ENCODE measurements around the gene ROBO1.

Gene ROBO1

DNA sequence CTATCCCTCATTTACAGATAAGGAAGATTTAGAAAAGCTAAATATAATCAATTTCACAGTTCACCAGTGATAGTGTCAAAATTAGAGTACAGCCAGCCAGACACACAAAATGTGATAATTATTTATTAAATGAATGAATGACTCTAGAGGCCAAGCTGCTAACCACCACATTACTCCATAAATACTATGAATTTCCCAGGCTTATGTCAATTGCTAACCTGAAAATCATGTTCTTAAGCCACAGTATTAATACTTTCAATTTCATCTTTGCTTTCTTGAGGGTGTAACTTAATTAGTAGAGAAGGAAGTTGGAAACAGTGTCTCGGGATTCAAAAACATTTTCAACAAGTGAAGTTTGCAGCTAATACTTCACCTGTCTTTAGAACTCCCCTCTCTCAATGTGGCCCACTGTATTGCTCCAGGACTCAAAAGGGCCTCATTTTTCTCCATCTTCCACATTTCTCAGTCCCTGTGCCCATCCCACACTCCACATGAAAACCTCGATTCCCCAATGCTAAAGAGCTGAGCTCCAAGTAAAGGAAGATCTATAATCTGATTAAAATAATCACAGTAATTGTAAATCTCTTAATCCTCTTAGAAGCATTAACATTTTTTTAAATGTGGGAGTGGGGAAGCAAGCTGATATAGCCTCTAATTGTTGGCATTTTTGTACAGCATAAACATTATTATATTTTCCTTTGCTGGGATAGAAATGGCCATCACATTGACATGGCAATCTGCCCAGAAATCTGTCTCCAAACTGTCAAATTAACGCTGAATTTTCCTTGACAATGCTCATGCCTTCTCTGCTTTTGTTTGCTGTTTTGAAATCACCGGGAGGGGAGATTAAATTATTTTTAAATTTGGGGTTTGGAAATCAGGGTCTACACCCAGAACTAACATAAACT is 765.1 kb downstream of the ROBO1 start:
- DNase-seq: no peak

DNA sequence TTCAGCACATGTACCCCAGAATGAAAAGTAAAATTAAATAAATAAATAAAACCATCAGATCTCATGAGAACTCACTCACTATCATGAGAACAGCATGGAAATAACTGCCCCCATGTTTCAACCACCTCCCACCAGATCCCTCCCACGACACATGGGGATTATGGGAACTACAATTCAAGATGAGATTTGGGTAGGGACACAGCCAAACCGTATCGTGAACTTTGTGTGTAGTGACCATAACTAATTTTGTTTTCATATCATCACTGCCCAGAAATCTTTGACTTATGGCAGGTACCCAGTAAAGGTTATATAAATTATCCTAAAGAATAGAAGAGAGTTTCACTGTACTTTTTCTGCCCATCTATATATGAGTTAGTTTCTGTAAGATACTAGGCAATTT is 766.5 kb downstream of the ROBO1 start:
- DNase-seq: no peak

DNA sequence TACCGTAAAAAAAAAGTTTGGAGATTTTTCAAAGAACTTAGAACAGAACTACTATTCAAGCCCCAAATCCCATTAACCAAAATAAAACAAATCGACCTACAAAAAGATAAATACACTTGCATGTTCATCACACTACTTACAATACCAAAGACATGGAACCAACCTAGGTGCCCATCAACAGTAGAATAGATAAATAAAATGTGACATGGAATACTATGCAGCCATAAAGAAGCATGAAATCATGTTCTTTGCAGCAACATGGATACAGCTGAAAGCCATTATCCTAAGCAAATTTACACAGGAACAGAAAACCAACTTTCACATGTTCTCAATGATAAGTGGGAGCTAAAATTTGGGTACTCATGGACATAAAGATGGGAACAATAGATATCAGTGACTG is 768.7 kb downstream of the ROBO1 start:
- no peak for DNase-seq

DNA sequence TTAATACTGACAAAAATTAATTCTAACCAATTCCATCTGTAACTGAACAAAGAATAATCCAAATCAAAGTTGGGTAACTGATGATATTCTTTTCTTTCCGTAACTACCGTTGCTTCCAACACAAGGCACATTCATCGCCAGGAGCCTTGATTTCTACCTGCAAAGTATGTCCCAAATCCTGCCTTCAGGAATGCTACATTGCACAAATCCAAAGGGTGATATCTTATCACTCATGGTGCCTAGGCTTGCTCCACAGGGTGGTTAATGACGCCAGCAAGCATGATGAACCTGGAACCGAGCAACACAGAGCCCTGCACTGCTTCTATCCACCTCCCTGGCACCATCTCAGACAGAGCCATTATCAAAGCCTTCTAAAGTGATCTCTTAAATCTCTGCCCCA is 772.7 kb downstream of the ROBO1 start:
- DNase-seq: no peak

DNA sequence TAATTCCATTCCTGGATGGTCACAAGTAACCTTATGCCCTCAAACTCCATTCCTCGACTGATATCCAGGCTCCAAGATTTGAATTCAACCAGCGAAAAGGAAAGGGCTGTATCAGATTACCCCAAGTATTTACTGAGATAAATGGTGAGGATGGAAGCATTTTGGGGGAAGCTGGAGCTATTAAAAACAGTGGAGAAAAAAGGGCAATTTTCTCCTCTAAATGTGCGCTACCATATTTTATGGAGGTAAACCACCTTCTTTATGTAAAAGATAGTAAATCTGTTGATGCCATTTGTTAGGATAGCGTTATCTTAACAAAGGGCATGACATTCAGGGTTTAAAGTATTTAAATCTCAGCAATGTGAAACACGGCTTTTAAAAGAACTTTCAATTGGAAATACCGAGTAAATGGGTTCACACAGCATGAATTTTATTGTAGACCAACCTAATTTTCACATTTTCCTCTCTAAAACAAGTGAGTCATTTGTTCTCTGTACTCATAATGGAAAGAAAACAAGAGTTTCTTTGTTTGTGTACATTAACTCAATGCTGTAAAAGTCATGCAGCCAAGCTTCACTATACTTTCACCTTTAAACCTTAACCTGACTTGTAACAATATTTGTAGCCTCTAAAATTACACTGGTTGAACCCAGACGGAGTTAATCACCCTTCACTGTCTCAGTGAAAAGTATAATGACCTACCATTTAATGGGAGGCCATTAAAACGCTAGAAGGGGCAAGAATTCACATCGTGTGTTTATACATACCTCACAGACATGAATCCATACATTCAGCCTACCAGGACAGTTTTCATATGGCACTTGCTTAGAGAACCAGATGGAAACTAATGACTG is 773.4 kb downstream of the ROBO1 start:
- DNase-seq: no peak

DNA sequence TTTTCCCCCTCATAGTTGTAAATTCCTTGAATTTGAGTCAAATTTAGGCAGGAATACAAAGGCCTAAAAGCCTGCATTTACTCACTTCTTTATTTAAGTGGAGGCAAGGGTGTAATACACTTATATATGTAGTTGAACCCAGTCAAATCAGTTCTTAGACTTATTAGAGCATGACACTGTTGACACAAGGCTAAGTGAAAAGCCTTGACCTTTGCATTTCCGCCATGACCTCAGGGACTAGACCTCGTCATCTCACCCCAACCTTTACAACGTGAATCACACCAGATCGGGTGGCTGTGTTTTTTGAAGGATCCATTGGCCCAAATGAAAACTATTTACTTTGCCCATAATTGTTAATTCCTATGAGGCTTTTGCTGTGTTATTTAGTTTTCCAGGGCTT is 774.4 kb downstream of the ROBO1 start:
- DNase-seq: no peak

DNA sequence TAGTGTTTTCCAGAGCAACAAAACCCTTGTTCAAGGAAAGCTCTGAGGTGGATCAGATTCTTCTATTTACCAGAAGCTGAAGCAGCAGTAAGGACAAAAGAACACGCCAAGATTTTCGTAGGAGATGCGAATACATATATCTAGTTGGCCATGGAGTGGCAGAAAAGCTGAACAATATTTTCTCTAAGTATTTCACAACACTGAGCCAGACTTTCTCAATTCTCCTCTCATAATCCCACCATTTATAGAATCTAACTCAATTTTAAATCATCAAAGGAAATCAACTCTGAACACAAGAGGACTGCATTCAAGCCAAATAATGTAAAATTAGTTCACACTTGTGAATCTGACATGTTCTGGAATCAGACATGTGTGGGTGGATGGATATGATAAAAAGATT is 775.0 kb downstream of the ROBO1 start:
- DNase-seq: no peak

DNA sequence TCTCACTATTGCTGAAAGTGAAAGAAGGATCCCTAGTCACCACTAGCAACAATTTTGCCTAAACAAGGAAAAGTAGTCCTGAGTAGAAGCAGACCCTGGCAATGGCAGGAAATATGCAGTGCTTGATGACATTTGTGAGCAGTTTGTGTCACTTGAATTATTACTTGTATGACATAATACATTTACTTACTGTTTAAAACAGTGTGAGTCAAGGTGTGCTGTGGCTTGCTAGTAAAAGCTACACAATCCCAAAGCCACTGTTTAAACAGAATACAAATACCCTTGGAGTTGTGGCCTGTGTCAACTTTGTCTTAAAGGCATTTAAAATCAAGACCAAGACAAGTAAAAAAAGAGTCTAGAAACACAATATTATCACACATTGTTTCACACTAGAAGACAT is 775.4 kb downstream of the ROBO1 start:
- DNase-seq: no peak

DNA sequence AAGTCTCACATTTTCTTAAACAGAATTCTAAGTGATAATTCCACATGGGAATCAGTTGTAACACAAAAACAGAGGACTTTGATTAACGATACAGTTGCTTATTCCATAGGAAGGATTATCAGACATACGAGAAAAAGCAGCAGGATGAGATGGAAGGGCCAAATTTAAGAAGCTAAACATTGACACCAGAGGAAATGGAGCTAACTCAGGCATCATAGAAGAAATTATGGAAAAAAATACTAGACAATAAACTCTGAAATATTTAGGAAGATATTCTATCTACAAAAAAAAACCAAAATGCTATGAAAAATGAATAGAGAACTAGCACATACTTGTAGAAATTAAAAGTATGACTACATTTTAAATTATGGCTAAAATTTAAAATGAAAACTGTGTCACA is 776.1 kb downstream of the ROBO1 start:
- DNase-seq: no peak

DNA sequence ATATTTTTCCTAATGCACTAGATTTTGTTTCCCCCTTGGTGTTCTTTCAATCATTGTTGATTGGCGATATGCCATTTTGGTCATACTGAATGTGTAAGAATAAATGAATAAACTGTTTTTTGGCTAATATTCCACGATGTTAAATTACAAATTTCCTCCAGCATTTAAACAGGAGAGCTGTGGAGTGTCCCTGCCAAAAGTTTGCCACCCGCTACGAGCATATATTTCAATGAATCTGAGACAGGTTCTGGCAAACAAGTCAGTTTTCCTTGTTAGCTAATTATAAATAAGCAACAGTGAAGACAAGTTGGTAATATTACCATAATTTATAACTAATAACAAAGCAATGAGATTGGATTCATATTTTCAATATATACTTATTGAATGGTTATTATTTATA is 777.6 kb downstream of the ROBO1 start:
- DNase-seq: no peak

DNA sequence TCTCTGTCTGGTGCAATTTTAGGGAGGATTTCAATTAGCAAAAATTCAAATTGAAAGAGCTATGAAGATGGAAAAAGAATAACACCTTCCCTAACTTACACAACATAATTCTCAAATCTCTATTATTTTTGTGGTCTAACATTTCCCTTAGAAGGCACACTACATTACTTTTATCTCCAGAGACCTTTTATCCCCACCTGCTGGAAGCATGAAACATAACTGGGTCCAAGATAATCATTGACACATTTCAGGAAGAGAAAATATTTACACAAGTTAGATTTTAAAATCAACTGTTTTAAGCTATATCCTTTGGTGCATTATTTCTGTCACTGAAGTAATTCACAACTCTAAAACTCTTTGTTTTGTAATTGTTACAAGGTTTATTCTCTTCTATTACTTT is 779.5 kb downstream of the ROBO1 start:
- DNase-seq: no peak

DNA sequence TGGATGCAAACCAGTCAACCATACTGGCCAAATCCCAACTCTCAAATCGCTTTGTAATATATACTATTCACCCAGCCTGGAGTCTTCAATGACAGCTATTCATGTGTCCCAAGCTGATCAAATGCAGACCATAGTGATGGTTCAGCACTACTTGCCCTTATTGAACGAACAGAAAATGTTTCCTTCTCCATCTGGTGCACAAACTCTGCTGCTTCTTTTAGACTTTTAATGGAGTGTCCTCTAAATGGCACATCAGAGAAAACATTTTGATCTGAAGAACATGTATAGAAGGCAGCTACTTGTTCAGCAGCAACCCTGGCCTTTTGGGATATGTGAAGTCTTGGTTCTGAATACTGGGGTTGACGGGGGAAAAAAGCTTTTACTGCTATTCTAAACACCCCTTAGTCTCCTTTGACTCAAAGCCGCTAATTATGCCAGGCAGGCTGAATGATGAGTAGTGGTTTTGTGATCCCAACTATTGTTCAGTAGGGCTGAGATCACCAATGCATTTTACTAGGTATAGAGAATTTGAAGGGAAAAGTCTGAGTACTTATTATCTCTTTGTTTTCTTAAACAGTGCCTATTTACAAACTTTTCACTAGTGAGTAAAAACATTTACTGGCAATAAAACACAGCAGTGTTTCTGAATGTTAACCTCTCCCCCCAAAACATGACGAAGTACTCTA is 781.2 kb downstream of the ROBO1 start:
- no peak for DNase-seq

DNA sequence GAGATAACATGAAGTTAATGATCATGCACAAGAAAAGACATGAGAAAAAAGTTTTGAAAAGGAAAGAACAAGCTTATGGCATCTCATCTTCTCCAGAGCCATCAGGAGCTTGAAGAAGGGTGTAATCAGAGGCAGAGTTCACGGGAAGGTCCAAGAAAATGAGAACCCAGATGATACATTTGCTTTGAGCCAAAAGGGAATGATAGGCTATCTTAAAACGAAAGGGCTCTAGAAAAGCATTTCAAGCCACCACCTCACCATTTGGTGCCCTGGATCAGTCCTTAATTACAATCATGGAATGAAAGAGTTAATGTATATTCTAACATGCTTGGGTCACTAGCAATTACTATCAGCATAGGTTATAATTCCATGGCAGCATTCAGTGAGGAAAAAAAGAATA is 781.8 kb downstream of the ROBO1 start:
- DNase-seq: no peak

DNA sequence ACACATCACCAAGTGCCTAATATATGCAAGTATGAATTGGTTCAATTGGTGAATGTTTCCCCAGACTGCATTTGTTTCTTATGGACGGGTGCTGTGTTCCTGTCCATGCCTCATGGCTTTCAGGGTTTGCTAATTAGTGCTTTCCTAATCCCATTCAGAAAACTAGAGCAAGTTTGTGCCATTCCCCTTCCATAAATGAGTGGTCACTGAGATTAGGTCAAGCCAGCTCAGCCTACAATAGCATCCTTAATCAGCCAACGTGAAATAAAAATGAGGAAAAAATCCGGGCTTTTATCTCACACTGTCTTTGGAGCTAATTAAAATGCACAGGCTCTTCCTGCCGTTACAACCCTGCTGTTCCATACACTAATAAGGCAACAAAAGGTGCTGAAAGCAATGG is 788.8 kb downstream of the ROBO1 start:
- no peak for DNase-seq

DNA sequence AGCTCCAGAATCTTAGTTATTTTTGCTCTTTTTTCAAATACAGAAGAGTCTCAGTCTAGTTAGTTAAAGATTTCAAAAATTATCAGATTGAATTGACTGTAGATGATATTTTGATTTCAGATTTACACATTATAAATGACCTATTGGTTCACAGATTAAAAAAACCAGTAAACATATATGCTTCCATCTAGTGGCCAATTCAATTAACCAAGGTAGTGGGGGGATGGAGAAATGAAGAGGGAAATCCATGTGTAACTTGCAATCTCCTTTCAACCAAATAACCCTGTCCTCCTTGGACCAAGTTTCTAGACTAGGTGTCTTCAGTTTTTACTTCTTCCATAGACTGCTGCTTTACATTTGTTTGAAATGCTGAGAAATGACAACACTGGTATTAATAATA is 789.8 kb downstream of the ROBO1 start:
- DNase-seq: no peak

DNA sequence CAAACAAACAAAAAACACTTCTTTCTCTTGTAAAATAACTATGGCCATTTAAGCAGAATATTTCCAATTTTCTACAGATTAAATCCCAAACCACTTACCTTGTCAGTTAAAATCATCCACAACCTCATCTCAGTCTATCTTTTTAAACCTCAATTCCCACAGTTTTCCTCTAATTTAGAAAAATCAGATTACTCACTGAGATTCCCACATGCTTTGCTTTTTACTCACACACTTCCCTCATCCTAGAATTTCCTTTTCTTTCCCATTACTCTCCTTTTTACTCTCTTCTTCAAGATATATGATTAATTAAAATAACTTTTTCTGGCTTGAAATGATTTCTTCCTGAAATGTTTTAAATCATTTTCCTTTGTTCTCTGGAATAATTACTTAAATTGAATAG is 790.7 kb downstream of the ROBO1 start:
- no peak for DNase-seq

DNA sequence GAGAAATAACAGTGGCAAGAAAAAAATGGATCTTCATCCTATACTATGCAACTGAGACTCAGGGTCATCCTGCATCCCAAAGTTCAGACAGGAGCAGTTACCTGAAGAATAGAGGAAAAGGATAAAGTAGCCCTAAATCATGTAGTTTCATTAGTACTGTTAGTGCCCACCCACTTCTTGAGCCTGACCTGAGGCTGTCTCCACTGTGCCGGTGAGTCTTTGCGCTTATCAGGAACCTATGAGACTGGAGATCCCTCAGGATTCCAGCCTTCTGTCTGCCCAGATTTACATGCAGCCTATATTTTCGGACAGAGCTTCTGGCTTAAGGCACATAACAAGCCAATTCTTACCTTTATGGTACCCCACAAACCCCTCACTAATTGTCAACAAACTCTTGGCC is 791.6 kb downstream of the ROBO1 start:
- DNase-seq: no peak

DNA sequence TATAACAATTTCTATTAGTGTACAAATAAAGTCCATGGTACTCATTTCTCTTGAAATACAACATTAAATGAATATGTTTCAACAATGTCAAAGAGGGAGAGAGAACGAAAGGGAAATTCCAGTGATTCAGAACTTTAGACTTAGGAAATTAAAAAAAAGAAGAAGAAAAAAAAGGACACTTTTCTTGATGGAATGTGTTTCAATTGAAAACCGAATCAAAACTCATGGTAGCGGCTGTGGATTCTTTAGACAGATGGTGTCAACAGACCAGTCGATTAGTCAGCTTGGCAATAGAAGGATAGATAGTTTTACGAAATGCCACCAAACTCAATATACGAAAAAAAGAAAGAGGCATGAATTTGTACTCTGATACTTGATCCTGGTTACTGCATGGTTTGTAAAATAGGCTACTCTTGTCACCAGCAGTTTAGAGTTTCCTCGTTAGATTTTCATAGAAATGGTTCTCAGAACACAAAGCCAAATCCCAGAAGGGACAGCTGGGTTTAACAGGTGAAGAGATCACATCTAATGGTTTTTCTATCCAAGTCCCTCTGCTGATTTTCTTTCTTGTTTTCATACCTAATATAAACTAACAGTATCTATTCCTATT is 793.5 kb downstream of the ROBO1 start:
- DNase-seq: no peak

DNA sequence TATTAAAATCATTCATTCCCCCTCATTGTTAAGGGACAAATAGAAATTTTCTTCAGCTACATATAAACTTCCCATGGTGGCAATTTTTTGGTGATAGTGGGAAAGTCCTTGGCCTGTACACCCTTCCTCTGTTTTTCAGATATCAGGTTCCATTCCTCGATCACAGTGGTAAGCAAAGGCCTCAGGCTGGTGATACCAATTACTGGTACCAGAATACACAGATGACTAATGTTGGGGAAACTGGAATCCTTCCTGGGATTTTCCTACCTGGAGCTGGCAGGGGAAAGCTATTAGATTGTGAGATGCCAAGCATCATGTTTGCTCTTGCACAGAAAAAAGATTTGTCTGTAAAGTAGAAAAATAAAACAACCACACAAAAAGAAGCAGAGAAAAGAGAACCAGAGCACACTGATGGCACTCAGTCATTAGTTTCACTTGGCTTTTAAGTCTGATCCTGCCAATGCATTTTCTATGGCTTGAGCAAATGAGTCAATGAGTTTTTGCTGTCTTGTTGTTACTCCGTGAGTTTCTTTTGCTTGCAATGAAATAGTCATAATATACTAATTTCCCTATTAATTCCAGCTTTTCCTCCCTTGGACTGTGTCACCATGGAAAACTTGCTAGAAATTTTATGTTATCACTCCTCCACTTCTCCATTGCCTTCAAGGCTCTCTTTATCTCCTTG is 795.0 kb downstream of the ROBO1 start:
- no peak for DNase-seq

DNA sequence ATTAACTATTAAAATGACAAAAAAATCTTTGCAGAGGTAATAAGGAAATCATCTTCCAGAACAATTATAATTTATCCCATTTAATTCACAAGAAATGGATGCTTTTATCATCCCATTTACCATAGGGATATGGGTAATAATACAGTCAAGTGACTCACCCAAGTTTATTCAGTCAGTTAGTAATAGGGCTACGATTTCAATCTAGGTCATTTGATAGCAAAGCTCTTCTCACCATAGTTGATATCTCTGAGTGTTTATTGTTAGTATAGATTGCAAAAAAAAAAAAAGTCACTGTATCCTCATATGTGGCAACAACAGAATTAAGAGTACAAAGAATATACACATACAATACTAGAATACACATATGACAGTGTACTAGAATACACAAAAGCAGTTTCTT is 797.1 kb downstream of the ROBO1 start:
- no peak for DNase-seq

DNA sequence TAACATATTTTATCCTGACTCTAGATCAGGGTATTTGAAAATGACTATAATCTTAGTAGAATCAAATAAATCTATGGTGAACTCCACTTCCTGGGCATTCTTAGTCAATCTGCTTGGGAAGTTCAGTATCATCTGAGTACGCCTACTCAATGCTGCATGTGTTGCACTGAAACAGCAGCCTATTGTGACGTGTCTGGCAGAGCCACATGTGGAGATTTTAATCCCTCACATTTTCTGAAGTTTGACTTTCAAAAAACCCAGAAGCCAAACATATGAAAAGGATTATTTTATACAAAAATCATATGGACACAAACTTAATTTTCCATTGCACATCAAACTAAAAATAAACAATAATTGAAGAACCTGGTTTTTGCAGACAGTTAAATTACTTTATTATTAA is 798.3 kb downstream of the ROBO1 start:
- DNase-seq: no peak

DNA sequence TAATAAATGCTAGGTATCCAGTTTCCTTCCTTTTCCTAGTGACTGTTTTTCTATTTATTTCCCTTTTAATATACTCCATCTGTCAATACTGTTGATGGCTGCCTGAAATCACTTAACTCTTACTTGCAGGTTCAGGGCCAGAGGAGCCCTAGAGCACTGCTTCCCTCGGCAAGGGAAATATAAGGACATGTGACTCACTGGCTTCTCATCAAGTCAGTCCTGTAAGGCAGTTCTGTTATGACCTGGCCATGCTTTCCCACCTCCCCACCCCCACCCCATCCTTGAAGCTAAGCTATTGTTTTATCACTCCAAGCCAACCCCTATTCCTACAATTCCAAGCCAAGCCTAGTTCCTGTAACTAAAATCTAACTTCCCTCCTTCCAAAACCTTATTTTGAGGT is 800.7 kb downstream of the ROBO1 start:
- DNase-seq: no peak

DNA sequence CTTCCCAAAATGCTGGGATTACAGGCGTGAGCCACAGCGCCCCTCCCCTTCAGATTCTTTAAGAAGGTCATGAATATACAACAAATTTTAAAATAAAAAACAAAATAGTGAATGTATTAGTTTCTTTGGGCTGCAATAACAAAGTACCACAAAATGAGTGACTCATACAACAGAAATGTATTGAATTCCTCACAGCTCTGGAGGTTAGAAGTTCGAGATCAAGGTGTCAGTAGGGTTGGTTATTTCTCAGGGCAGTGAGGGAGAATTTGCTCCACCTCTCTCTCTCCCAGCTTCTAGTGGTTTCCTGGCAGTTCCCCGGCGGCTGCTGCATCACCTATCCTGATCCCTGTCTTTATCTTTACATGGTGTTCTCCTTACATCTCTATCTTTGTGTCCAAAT is 804.0 kb downstream of the ROBO1 start:
- DNase-seq: no peak
